Left lung (tissue), 10 donors: ENCODE data around the gene CASTOR1. TPM values are rescaled to one million over a fixed set of nuclear protein-coding genes. Genes with fewer than 3 reads are reported as not detected.

Experiments
- ATAC-seq: fragments of 200-7000 bp; cut with Tn5 transposase; one replicate; pipeline ENCODE4 v1.9.1; 2020; ENCODE audit warnings: moderate library complexity
- DNase-seq, 4 donors: peaks; one replicate each; pipeline ENCODE4 v3.0.0-alpha.2; 2013 to 2020
- H3K27ac ChIP-seq, 2 donors: fragments of 200-600 bp; sonication (generic) in 1 of 2; one replicate each; pipeline versions ENCODE4 v1.5.0 to v1.8.0; 2020 to 2021
- H3K27me3 ChIP-seq, 2 donors: fragments of 200-600 bp; sonication (generic) in 1 of 2; one replicate each; pipeline versions ENCODE4 v1.5.0 to v1.8.0; 2020 to 2021
- H3K36me3 ChIP-seq, 2 donors: fragments of 200-600 bp; sonication (generic) in 1 of 2; one replicate each; pipeline versions ENCODE4 v1.5.0 to v1.8.0; 2020 to 2021
- H3K4me1 ChIP-seq, 2 donors: fragments of 200-600 bp; one replicate each; pipeline ENCODE4 v1.8.0; 2021
- H3K4me3 ChIP-seq, 2 donors: fragments of 200-600 bp; sonication (generic) in 1 of 2; one replicate each; pipeline versions ENCODE4 v1.5.0 to v1.8.0; 2020 to 2021; ENCODE audit warnings: mild to moderate bottlenecking in 1 of 2
- H3K9me3 ChIP-seq, 2 donors: fragments of 200-600 bp; sonication (generic) in 1 of 2; one replicate each; pipeline versions ENCODE4 v1.5.0 to v1.8.0; 2020 to 2021
- CTCF ChIP-seq, 2 donors: fragments of 200-600 bp; sonication (generic) in 1 of 2; IDR thresholded peaks; one replicate each; pipeline versions ENCODE4 v1.5.0 to v1.8.0; 2021; ENCODE audit warnings: antibody characterized with exemption in 2 of 2
- intact Hi-C, 2 donors: fragments of 100-400 bp; cut with DNase I; formaldehyde crosslinking; loops; one replicate each; pipeline versions ENCODE4 v1.11.2 to v1.14.2; 2022
- polyA plus RNA-seq, 6 donors: library from polyadenylated mRNA; unstranded; fragments of 120-200 nt; gene quantifications; one replicate each; pipeline ENCODE4 v1.2.1, GENCODE V29; 2013; ENCODE audit not compliant: insufficient read length in 6 of 6
- total RNA-seq, 2 donors: library from RNA; stranded (reverse); fragmentation: NEBNext Ultra II Directional; extraction: Animal tissue kit (Norgen Biotek cat#: 25700); gene quantifications; one replicate each; pipeline ENCODE4 v1.2.1, GENCODE V29; 2021
- donor health status: DM: no; HTN: yes; CAD: no.
- donor health status: DM: no; HTN: no; CAD: no.

CASTOR1 gene
- total and polyA plus RNA-seq, 8 donors = 10.7 to 16.7 (median 14.4) TPM

- H3K36me3 ChIP-seq = peaks cover 0 to 27% of the 10 kb centered on the region in 2 donors
- ATAC-seq (peak; percentile 75), DNase-seq (peak; percentile 79 to 92 (median 90))
- peak; percentile 59 to 79 for TF ChIP-seq CTCF (IDR thresholded peaks at IDR 0.05)
- H3K9me3 ChIP-seq = no peaks in the 10 kb centered on the region
- intact Hi-C loops = loop anchor here (5.0 to 10.0 kb wide), 2 partner anchors 97 to 99 kb away; partner anchors contain the start of gene RNF215 (in 2 of the 2)
- H3K27ac ChIP-seq = peak overlapping the region; percentile 85 to 88
- no peaks in the 10 kb centered on the region for H3K27me3 ChIP-seq
- H3K4me1 ChIP-seq = peaks cover 31 to 67% of the 10 kb centered on the region in 2 donors
- peak overlapping the region; percentile 89 to 96 for H3K4me3 ChIP-seq
Observed at GRCh38 chr22:30287648-30288418, 1.5 kb downstream of the CASTOR1 start.

GRCh38 chr22:30286813-30287647 lies 2.3 kb downstream of the CASTOR1 start:
- intact Hi-C loops = loop anchor here (5.0 to 10.0 kb wide), 2 partner anchors 98 to 100 kb away; partner anchors contain the start of gene RNF215 (in 2 of the 2)
- peak; percentile 84 to 96 for TF ChIP-seq CTCF (IDR thresholded peaks at IDR 0.05)
- ATAC-seq (no peak), DNase-seq (peak in 2 of 4 donors; percentile 83 to 97)
- H3K27ac ChIP-seq = no peak overlapping the region
- no peak overlapping the region for H3K4me3 ChIP-seq
- H3K9me3 ChIP-seq = no peaks in the 10 kb centered on the region
- peaks cover 0 to 19% of the 10 kb centered on the region in 2 donors for H3K36me3 ChIP-seq
- peaks cover 31 to 69% of the 10 kb centered on the region in 2 donors for H3K4me1 ChIP-seq
- no peaks in the 10 kb centered on the region for H3K27me3 ChIP-seq

GRCh38 chr22:30286331-30286730 lies 3.0 kb downstream of the CASTOR1 start:
- no peak overlapping the region for H3K27ac ChIP-seq
- no peaks in the 10 kb centered on the region for H3K27me3 ChIP-seq
- no peak for TF ChIP-seq CTCF (IDR thresholded peaks at IDR 0.05)
- H3K4me3 ChIP-seq = no peak overlapping the region
- peaks cover 29 to 67% of the 10 kb centered on the region in 2 donors for H3K4me1 ChIP-seq
- DNase-seq (no peak), ATAC-seq (no peak)
- peaks cover 0 to 12% of the 10 kb centered on the region in 2 donors for H3K36me3 ChIP-seq
- H3K9me3 ChIP-seq = no peaks in the 10 kb centered on the region
- intact Hi-C loops = loop anchor here (5.0 to 10.0 kb wide), 2 partner anchors 98 to 101 kb away; partner anchors contain the start of gene RNF215 (in 2 of the 2)

- peaks cover 0 to 12% of the 10 kb centered on the region in 2 donors for H3K36me3 ChIP-seq
- H3K4me3 ChIP-seq = no peak overlapping the region
- H3K4me1 ChIP-seq = peaks cover 24 to 62% of the 10 kb centered on the region in 2 donors
- no peaks in the 10 kb centered on the region for H3K27me3 ChIP-seq
- no peak for TF ChIP-seq CTCF (IDR thresholded peaks at IDR 0.05)
- no peak overlapping the region for H3K27ac ChIP-seq
- no peak for ATAC-seq
- peak in 1 of 4 donors; percentile 66 for DNase-seq
- intact Hi-C loops = loop anchor here (5.0 to 10.0 kb wide), 2 partner anchors 99 to 101 kb away; partner anchors contain the start of gene RNF215 (in 2 of the 2)
- no peaks in the 10 kb centered on the region for H3K9me3 ChIP-seq
Observed at GRCh38 chr22:30285846-30286200, 3.5 kb downstream of the CASTOR1 start.
